Neural progenitor cell (in vitro differentiated cells): ENCODE results near the gene PYGO2. TPM values are rescaled to one million over a fixed set of nuclear protein-coding genes. Genes with fewer than 3 reads are reported as not detected.

Source experiments
- DNase-seq: peaks from one replicate; pipeline ENCODE4 v3.0.0-alpha.2; 2016; ENCODE audit warnings: low spot score
- H2AFZ ChIP-seq: fragments of 200-600 bp; sonication (generic); replicated peaks from 2 replicates; pipeline ENCODE4 v1.6.1; 2016; ENCODE audit warnings: antibody characterized with exemption
- H3F3A ChIP-seq: fragments of 200-600 bp; sonication (generic); 2 replicates; pipeline ENCODE4 v1.6.1; 2016; ENCODE audit warnings: antibody characterized with exemption, low read depth
- H3K27ac ChIP-seq: fragments of 200-600 bp; sonication (generic); 2 replicates; pipeline ENCODE4 v1.5.1; 2016; ENCODE audit warnings: mild to moderate bottlenecking
- H3K27me3 ChIP-seq: fragments of 200-600 bp; sonication (generic); 2 replicates; pipeline ENCODE4 v1.6.1; 2016; ENCODE audit warnings: mild to moderate bottlenecking, moderate library complexity
- H3K36me3 ChIP-seq: fragments of 200-600 bp; sonication (generic); 2 replicates; pipeline ENCODE4 v1.5.1; 2016
- H3K4me1 ChIP-seq: fragments of 200-600 bp; sonication (generic); 2 replicates; pipeline ENCODE4 v1.6.1; 2016; ENCODE audit warnings: mixed run types
- H3K4me2 ChIP-seq: fragments of 200-600 bp; sonication (generic); 2 replicates; pipeline ENCODE4 v1.6.1; 2016
- H3K4me3 ChIP-seq: fragments of 200-600 bp; sonication (generic); 2 replicates; pipeline ENCODE4 v1.5.1; 2016
- H3K79me2 ChIP-seq: fragments of 200-600 bp; sonication (generic); 2 replicates; pipeline ENCODE4 v1.6.1; 2016; ENCODE audit warnings: low read depth
- H3K9ac ChIP-seq: fragments of 200-600 bp; sonication (generic); 2 replicates; pipeline ENCODE4 v1.6.1; 2016
- H3K9me3 ChIP-seq: fragments of 200-600 bp; sonication (generic); 2 replicates; pipeline ENCODE4 v1.5.1; 2016; ENCODE audit warnings: low read depth
- H4K20me1 ChIP-seq: fragments of 200-600 bp; sonication (generic); 2 replicates; pipeline ENCODE4 v1.6.1; 2016; ENCODE audit warnings: low read depth
- H3K27ac Mint-ChIP-seq: 3 replicates; pipeline ENCODE4 v1.8.0; 2021; ENCODE audit warnings: mixed read lengths
- H3K27me3 Mint-ChIP-seq: 2 replicates; pipeline ENCODE4 v1.8.0; 2022; ENCODE audit warnings: low read depth, mild to moderate bottlenecking, inconsistent platforms, moderate library complexity, mixed read lengths; ENCODE audit not compliant: insufficient read depth
- H3K36me3 Mint-ChIP-seq: 3 replicates; pipeline ENCODE4 v1.8.0; 2021; ENCODE audit warnings: mixed read lengths
- H3K4me1 Mint-ChIP-seq: 3 replicates; pipeline ENCODE4 v1.8.0; 2021; ENCODE audit warnings: mixed read lengths
- H3K4me3 Mint-ChIP-seq: 3 replicates; pipeline ENCODE4 v1.8.0; 2021; ENCODE audit warnings: mild to moderate bottlenecking, moderate library complexity, mixed read lengths
- H3K9me3 Mint-ChIP-seq: 3 replicates; pipeline ENCODE4 v1.8.0; 2020; ENCODE audit warnings: mixed read lengths
- EZH2 ChIP-seq: fragments of 200-600 bp; sonication (generic); IDR thresholded peaks from 2 replicates; pipeline ENCODE4 v1.6.1; 2017; ENCODE audit warnings: antibody characterized with exemption, mild to moderate bottlenecking, moderate library complexity
- EZH2phosphoT487 ChIP-seq: fragments of 200-600 bp; sonication (generic); IDR thresholded peaks from 2 replicates; pipeline ENCODE4 v1.6.1; 2017; ENCODE audit warnings: antibody characterized with exemption
- total RNA-seq: library from RNA; depleted of rRNA; stranded (reverse); fragments of >200 nt; gene quantifications from 2 replicates; pipeline ENCODE4 v1.2.3, GENCODE V29; 2015; ENCODE audit warnings: low replicate concordance
- TF ChIP-seq, protein P1 (sequence below): fragments of 200-600 bp; sonication (generic); IDR thresholded peaks from 2 replicates; pipeline ENCODE4 v1.5.1; 2017; ENCODE audit warnings: antibody characterized with exemption, mild to moderate bottlenecking

Gene PYGO2
- total RNA-seq, 1 donor from 2014 or later = 32.1 TPM

GRCh38 chr1:154944401-154945159, 17.0 kb downstream of the PYGO2 start:
- Histone ChIP-seq H2AFZ (no peak overlapping the region), H3K27me3 (no peaks in the 10 kb centered on the region), H4K20me1 (peaks cover 8% of the 10 kb centered on the region), H3K9me3 (no peaks in the 10 kb centered on the region), H3K9ac (no peak overlapping the region), H3K27ac (peak overlapping the region; percentile 26), H3K4me1 (peaks cover 20% of the 10 kb centered on the region), H3F3A (peaks cover 19% of the 10 kb centered on the region), H3K4me2 (no peak overlapping the region), H3K79me2 (no peaks in the 10 kb centered on the region), H3K4me3 (no peak overlapping the region), H3K36me3 (no peaks in the 10 kb centered on the region)
- Mint-ChIP-seq H3K4me3 (no peak overlapping the region), H3K36me3 (peaks cover 3% of the 10 kb centered on the region), H3K27ac (no peak overlapping the region), H3K4me1 (peaks cover 32% of the 10 kb centered on the region), H3K9me3 (no peaks in the 10 kb centered on the region), H3K27me3 (peaks cover 3% of the 10 kb centered on the region)
- TF ChIP-seq EZH2phosphoT487 = no peak
- TF ChIP-seq, protein P1, sequence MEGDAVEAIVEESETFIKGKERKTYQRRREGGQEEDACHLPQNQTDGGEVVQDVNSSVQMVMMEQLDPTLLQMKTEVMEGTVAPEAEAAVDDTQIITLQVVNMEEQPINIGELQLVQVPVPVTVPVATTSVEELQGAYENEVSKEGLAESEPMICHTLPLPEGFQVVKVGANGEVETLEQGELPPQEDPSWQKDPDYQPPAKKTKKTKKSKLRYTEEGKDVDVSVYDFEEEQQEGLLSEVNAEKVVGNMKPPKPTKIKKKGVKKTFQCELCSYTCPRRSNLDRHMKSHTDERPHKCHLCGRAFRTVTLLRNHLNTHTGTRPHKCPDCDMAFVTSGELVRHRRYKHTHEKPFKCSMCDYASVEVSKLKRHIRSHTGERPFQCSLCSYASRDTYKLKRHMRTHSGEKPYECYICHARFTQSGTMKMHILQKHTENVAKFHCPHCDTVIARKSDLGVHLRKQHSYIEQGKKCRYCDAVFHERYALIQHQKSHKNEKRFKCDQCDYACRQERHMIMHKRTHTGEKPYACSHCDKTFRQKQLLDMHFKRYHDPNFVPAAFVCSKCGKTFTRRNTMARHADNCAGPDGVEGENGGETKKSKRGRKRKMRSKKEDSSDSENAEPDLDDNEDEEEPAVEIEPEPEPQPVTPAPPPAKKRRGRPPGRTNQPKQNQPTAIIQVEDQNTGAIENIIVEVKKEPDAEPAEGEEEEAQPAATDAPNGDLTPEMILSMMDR = no peak
- no peak for TF ChIP-seq EZH2
- DNase-seq = no peak

DNA sequence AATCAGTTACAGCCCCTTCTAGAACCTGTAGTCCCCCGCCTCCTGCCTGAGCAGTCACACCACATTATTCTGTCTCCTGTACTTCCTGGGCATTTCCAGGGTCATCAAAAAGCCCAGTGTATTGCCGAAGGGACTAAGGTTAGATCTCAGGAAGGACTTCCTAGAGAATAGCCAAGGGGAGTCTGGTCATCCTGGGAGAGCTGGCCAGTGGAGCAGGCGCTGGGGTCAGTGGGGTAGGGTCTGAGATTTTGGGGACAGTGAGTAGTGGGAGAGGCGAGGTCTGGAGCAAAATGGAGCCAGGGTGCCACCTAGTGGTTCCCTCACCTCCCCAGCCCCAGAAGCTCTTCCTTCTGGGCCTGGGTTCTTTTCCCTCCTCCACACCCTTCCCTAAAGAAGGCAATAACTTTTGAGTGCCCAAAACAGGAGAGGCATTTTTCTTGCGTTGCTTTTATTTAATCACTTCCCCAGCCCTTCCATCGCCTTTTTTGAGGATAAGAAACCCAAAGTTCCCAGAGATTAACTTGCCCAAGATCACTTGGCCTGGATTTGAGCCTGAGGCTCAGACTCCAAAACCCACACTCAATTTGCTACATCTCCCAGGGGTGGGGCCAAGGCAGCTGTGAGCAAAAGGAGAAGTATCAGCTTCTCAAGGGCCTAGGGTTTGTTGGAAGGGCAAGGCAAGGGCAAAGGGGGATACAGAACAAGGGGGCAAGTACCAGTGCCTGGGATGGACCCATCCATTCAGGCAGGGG, 17.8 kb downstream of the PYGO2 start:
- no peak overlapping the region for H3K4me2 ChIP-seq
- peaks cover 2% of the 10 kb centered on the region for H3K36me3 Mint-ChIP-seq

GRCh38 chr1:154941333-154942013, 20.1 kb downstream of the PYGO2 start:
- Mint-ChIP-seq H3K9me3 (no peaks in the 10 kb centered on the region), H3K27me3 (peaks cover 11% of the 10 kb centered on the region), H3K4me3 (peak overlapping the region; percentile 73), H3K4me1 (peaks cover 54% of the 10 kb centered on the region), H3K36me3 (no peaks in the 10 kb centered on the region), H3K27ac (peak overlapping the region; percentile 98)
- H2AFZ ChIP-seq = no peak overlapping the region
- no peak overlapping the region for H3K9ac ChIP-seq
- no peaks in the 10 kb centered on the region for H3K36me3 ChIP-seq
- TF ChIP-seq, protein P1 = no peak
- TF ChIP-seq EZH2phosphoT487 (no peak), EZH2 (no peak)
- peak; percentile 78 for DNase-seq
- no peaks in the 10 kb centered on the region for H3K9me3 ChIP-seq
- H3K79me2 ChIP-seq = no peaks in the 10 kb centered on the region
- H3K4me2 ChIP-seq = peak overlapping the region; percentile 56
- peaks cover 5% of the 10 kb centered on the region for H4K20me1 ChIP-seq
- H3K4me1 ChIP-seq = peaks cover 26% of the 10 kb centered on the region
- H3F3A ChIP-seq = peaks cover 30% of the 10 kb centered on the region
- no peak overlapping the region for H3K4me3 ChIP-seq
- no peaks in the 10 kb centered on the region for H3K27me3 ChIP-seq
- H3K27ac ChIP-seq = no peak overlapping the region

More for the DNA sequence above, 17.8 kb downstream of the PYGO2 start:
- Mint-ChIP-seq H3K27me3 (peaks cover 6% of the 10 kb centered on the region), H3K27ac (peak overlapping the region; percentile 55), H3K4me1 (peaks cover 37% of the 10 kb centered on the region), H3K4me3 (no peak overlapping the region), H3K9me3 (no peaks in the 10 kb centered on the region)
- no peaks in the 10 kb centered on the region for H3K36me3 ChIP-seq
- H2AFZ ChIP-seq = no peak overlapping the region
- H3K4me1 ChIP-seq = peaks cover 20% of the 10 kb centered on the region
- peak overlapping the region; percentile 26 for H3K27ac ChIP-seq
- H3K27me3 ChIP-seq = no peaks in the 10 kb centered on the region
- no peak overlapping the region for H3K9ac ChIP-seq
- peaks cover 19% of the 10 kb centered on the region for H3F3A ChIP-seq
- no peak overlapping the region for H3K4me3 ChIP-seq
- TF ChIP-seq EZH2phosphoT487 = no peak
- no peak for TF ChIP-seq EZH2
- TF ChIP-seq, protein P1 = peak; percentile 78
- no peaks in the 10 kb centered on the region for H3K79me2 ChIP-seq
- peaks cover 8% of the 10 kb centered on the region for H4K20me1 ChIP-seq
- no peaks in the 10 kb centered on the region for H3K9me3 ChIP-seq
- peak; percentile 70 for DNase-seq
